Measurements from ENCODE around the gene VPS37C. TPM values are rescaled to one million over a fixed set of nuclear protein-coding genes. Genes with fewer than 3 reads are reported as not detected.

Gene VPS37C
- total RNA-seq, 1 donor from 2014 or later = 19.6 TPM

DNA sequence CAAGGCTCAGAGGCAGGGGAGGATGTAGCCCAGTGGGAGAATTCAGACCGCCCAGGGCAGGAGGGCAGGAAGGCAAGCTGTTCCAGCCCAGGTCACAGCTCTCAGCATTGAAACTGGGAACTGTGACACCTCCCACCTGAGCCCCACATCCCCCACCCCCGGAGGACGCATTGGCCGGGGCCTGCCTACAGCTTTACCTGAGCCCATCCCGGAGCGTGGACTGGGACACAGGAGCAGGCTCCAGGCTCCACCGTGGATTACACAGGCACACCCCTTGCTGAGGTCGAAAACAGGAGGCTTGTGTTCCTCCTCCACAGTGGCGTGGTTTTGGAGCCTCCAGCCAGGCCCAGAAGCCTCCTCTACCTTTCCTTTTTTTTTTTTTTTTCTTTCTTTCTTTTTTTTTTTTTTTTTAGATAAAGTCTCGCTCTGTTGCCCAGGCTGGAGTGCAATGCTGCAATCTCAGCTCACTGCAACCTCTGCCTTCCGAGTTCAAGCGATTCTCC lies 33.0 kb upstream of the VPS37C start:
- H3K27ac Mint-ChIP-seq (ENCODE audit: unreplicated experiment) = no peak overlapping the region
- TF ChIP-seq, protein P1, sequence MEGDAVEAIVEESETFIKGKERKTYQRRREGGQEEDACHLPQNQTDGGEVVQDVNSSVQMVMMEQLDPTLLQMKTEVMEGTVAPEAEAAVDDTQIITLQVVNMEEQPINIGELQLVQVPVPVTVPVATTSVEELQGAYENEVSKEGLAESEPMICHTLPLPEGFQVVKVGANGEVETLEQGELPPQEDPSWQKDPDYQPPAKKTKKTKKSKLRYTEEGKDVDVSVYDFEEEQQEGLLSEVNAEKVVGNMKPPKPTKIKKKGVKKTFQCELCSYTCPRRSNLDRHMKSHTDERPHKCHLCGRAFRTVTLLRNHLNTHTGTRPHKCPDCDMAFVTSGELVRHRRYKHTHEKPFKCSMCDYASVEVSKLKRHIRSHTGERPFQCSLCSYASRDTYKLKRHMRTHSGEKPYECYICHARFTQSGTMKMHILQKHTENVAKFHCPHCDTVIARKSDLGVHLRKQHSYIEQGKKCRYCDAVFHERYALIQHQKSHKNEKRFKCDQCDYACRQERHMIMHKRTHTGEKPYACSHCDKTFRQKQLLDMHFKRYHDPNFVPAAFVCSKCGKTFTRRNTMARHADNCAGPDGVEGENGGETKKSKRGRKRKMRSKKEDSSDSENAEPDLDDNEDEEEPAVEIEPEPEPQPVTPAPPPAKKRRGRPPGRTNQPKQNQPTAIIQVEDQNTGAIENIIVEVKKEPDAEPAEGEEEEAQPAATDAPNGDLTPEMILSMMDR (IDR thresholded peaks at IDR 0.05) = no peak
- H3K4me3 Mint-ChIP-seq (ENCODE audit: unreplicated experiment) = no peak overlapping the region
- H3K4me1 Mint-ChIP-seq (ENCODE audit: low read depth) = no peaks in the 10 kb centered on the region
- no peak for DNase-seq (ENCODE audit: low spot score)
- H3K36me3 Mint-ChIP-seq (ENCODE audit: low read depth) = no peaks in the 10 kb centered on the region
- peaks cover 4% of the 10 kb centered on the region for H3K9me3 Mint-ChIP-seq (ENCODE audit: low read depth)
- peaks cover 24% of the 10 kb centered on the region for H3K27me3 Mint-ChIP-seq (ENCODE audit: low read depth)

- DNase-seq (ENCODE audit: low spot score) = no peak
- Mint-ChIP-seq H3K27ac (ENCODE audit: unreplicated experiment) (no peak overlapping the region), H3K4me3 (ENCODE audit: unreplicated experiment) (no peak overlapping the region), H3K36me3 (ENCODE audit: low read depth) (no peaks in the 10 kb centered on the region), H3K9me3 (ENCODE audit: low read depth) (no peaks in the 10 kb centered on the region), H3K27me3 (ENCODE audit: low read depth) (peaks cover 20% of the 10 kb centered on the region), H3K4me1 (ENCODE audit: low read depth) (no peaks in the 10 kb centered on the region)
- TF ChIP-seq, protein P1 (IDR thresholded peaks at IDR 0.05) = no peak
Observed at GRCh38 chr11:61193596-61193995, 32.4 kb upstream of the VPS37C start.

- Mint-ChIP-seq H3K9me3 (ENCODE audit: low read depth) (no peaks in the 10 kb centered on the region), H3K4me3 (ENCODE audit: unreplicated experiment) (no peak overlapping the region), H3K4me1 (ENCODE audit: low read depth) (no peaks in the 10 kb centered on the region), H3K27ac (ENCODE audit: unreplicated experiment) (no peak overlapping the region), H3K36me3 (ENCODE audit: low read depth) (no peaks in the 10 kb centered on the region), H3K27me3 (ENCODE audit: low read depth) (peaks cover 10% of the 10 kb centered on the region)
- no peak for DNase-seq (ENCODE audit: low spot score)
- TF ChIP-seq, protein P1 (IDR thresholded peaks at IDR 0.05) = no peak
Observed at GRCh38 chr11:61189933-61190332, 28.7 kb upstream of the VPS37C start.

- TF ChIP-seq, protein P1 (IDR thresholded peaks at IDR 0.05) = peak; percentile 95
- Mint-ChIP-seq H3K4me3 (ENCODE audit: unreplicated experiment) (no peak overlapping the region), H3K36me3 (ENCODE audit: low read depth) (no peaks in the 10 kb centered on the region), H3K4me1 (ENCODE audit: low read depth) (no peaks in the 10 kb centered on the region), H3K27ac (ENCODE audit: unreplicated experiment) (no peak overlapping the region), H3K27me3 (ENCODE audit: low read depth) (peaks cover 7% of the 10 kb centered on the region), H3K9me3 (ENCODE audit: low read depth) (no peaks in the 10 kb centered on the region)
- no peak for DNase-seq (ENCODE audit: low spot score)
Observed at GRCh38 chr11:61187505-61188130, 26.4 kb upstream of the VPS37C start.

- Mint-ChIP-seq H3K27ac (ENCODE audit: unreplicated experiment) (no peak overlapping the region), H3K4me3 (ENCODE audit: unreplicated experiment) (no peak overlapping the region), H3K9me3 (ENCODE audit: low read depth) (no peaks in the 10 kb centered on the region), H3K36me3 (ENCODE audit: low read depth) (no peaks in the 10 kb centered on the region), H3K4me1 (ENCODE audit: low read depth) (no peaks in the 10 kb centered on the region), H3K27me3 (ENCODE audit: low read depth) (peaks cover 4% of the 10 kb centered on the region)
- no peak for DNase-seq (ENCODE audit: low spot score)
- TF ChIP-seq, protein P1 (IDR thresholded peaks at IDR 0.05) = no peak
Observed at GRCh38 chr11:61186504-61186903, 25.3 kb upstream of the VPS37C start.

Data from chondrocyte (in vitro differentiated cells).